ENCODE measurements around the gene EYS.

EYS gene

DNA sequence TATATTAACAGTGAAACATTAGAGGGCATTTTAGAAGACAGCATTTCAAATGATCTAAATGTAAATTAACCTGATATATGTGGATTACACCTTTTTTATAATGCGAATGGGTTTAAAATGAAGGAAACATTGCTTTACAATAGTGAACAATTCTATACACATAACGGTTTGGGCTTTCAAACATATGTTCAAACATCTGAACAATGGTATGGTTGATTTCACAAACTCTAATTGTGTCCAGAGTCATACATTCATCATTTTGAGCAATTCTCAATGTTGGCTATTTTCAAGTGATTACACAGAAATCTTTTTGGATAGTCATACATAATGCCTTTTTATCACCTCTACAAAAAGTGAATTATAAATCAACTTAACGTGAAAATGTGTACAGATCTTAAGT, 1493.3 kb downstream of the EYS start:
- no peak for DNase-seq

DNA sequence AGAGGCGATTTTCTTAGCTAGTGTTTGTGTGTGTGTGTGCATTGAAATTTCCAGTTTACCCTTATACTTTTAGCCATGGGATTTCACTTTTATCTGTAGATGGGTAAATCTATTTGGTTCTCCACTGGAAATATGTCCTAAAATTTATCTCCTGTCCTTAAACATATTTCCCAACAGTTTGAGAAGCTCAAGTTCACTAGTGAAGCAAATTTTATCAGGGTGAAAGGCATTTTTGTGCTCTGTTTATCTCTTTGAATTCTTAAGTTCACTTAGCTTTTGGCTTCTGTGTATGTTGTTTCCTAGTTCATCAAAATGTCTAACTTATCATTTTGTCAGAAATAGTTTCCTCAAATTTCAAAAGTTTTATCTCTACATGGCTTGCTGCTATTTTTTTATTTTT, 1509.8 kb downstream of the EYS start:
- no peak for DNase-seq

DNA sequence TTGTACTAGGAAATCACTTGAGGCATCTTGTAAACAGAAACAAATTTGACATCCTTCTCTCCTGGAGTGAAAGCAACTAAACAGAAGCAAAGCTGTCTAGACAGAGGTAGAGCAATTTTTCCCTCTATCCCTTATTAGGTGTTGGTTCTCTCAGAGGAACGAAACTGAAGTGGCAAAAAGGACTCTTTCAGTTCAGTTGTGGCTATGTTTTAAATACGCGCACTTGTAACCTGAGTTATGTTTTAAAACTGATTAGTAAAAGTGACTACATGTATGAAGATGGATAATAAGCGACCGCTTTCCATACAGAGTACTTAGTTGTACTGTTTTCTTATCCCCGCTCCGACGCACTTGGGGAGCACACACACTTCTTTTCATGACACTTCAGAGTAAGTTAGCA, 1520.4 kb downstream of the EYS start:
- no peak for DNase-seq

DNA sequence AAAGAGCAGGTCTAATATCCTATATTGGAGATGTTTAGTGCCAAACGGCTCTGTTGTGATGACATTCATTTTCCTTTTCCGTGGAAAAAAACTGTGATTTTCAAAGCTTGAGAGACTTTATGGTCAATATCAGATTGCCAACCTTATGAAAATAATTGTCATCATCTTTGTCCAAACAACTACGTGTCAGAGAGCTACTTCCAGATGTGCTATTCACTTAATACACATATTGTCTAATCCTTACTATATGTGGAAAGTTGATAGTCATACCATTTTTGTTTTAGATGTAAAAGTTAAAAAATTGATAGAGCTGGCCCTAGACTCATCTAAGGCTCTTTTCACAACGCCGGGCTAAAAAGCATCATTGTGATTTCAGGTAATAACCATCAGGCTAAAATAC, 1521.4 kb downstream of the EYS start:
- no peak for DNase-seq

DNA sequence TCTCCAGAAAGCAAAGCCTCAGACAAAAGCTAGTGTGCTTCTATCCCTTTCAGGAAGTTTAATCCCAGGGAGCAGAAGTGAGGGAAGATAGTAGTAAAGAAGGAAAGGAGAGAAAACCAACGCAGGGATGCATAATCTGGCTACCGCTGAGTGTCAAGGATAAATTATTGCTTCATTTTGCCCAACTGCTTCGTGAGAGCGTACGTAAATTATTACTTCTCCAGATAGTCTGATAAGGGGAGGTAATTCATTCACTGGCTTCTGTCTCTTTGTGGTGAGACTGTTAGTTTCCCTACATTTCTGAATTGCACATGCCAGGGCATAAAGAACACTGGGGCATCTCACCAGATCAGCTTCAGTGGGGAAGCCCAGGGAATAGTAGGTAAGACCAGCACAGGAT, 1531.7 kb downstream of the EYS start:
- no peak for DNase-seq

DNA sequence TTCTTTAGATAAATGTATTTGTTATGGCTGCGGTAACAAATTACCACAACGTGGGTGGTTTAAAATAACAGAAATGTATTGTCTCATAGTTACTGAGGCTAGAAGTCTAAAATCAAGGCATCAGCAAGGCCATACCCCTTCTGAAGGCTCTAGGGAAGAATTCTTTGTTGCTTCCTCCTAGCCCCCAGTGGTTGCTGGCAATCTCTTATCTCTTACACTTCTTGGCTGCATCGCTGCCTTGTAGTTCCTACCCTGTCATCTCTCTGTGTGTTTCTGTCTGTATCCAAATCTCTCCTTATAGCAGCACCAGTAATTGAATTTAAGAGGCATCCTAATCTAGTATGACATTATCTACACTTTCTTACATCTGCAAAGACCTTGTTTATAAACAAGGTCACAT, 1536.7 kb downstream of the EYS start:
- no peak for DNase-seq

DNA sequence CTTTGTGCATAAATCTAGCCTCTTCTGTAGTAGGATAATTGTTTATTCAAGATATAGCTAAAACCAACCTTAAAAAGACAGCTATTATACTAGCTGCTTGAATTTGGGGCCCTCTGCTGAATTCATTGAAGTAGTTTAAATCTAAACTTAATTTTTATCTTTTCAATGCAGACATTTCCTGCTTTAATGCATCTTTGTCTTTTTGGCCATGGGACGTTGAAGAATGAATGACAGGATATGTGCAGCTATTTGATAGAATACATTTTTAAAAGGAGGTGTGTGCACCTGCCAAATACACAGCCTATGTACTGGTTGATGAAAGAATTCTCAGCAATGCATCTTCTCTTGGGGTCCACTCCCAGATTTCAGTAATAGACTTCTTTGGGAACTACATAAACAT, 1546.5 kb downstream of the EYS start:
- DNase-seq = no peak

DNA sequence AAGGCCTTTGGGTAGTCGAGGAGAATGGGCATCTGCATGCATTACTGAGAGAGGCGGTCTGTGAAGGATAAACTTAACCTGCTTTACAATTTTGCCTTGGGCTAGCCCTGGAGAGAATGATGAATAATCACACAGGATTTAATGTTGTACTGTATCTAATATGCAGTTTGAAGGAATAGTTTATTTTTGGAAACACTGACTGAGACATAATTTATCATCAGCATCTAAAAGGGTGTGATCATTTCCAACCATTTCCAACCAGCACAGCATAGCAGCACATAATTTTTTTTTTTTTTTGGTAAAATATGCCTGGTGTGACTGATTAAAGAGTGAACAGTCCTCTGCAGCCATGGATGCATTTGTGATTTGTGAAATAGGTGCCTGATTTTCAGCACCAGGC, 1552.0 kb downstream of the EYS start:
- no peak for DNase-seq

DNA sequence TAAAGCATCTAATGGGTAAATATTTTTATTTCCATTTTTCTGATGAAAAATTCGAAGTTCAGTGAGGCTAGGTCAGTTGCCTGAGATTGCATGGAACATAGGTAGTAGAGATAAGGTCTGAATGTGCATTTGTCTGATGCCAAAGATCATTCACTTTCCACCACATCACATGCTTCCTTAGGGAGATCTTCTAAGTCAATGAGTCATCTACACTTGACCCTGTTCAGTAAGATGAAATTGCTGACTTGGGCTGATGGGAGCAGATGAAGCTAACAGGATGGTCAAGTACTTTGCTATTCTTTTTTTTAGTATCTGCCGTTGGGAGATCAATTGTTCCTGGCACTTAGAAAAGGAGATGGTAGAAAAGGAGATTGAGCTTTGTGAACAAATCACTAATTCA, 1560.2 kb downstream of the EYS start:
- no peak for DNase-seq

DNA sequence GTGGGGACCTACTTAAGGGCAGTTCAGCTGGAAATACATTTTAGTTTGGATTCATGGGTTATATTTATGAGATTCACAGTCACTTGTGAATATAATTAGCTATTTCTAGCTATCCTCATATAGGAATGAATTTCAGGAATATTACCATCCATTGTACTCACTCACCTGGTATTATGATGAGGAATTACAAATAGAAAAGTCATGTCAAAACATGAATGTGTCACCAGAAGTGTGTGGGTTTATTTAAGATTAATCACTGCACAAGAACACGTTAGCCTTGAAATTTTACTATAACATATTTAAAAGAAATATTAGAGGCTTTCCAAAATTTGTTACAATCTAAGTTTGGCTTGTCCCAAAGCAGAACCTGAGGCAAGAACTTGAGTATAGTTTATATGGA, 1560.9 kb downstream of the EYS start:
- no peak for DNase-seq

DNA sequence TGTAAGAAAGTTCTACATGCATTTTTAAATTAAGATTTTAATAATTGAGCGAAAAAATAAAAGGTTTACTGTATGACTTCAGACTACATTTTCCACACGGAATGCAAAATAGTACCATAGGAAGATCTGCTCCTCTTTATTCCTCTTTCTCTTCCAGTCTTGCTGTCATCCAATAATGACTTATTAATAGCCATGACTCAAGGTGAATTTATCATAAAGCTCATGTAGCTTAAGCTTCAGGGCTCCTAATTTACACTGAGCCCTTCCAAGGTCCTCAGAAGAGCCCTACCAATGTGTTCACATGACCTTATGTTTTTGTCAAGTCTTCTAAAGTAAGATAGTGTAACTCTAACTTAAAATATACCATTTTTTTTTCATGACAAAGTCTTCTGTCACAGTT, 1561.4 kb downstream of the EYS start:
- no peak for DNase-seq

DNA sequence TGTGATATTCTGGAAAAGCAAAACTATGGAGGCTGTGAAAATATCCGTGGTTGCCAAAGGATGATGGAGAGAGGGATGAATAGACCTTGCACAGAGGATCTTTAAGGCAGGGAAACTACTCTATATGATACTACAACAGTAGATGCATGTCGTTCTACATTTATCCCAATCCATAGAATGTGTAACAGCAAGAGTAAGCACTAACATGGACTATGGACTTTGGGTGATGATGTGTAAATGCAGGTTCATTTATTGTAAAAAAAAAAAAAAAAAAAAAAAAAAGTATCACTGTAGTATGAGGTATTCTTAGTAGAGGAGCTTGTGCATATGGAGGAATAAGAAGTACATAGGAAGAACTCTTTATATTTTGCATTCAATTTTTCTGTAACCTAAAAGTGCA, 1563.9 kb downstream of the EYS start:
- no peak for DNase-seq

DNA sequence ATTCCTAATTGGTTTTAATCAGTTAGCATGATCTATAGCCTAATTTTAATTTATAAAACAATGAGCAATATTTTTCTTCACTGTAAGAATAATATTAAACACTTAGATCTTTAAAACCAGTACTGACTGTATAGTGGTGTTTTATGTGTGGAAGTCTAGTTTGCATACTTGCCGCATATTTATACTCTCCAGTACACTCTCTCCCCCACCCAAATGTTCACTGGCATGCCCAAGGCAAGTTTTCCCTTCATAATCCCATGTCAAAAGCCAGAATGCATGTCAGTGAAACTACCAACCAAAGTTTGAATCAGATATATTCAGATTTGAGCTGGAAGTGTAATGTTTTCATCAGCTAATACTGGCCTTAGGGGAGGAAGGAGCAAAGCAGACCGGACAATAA, 1565.3 kb downstream of the EYS start:
- DNase-seq = no peak

DNA sequence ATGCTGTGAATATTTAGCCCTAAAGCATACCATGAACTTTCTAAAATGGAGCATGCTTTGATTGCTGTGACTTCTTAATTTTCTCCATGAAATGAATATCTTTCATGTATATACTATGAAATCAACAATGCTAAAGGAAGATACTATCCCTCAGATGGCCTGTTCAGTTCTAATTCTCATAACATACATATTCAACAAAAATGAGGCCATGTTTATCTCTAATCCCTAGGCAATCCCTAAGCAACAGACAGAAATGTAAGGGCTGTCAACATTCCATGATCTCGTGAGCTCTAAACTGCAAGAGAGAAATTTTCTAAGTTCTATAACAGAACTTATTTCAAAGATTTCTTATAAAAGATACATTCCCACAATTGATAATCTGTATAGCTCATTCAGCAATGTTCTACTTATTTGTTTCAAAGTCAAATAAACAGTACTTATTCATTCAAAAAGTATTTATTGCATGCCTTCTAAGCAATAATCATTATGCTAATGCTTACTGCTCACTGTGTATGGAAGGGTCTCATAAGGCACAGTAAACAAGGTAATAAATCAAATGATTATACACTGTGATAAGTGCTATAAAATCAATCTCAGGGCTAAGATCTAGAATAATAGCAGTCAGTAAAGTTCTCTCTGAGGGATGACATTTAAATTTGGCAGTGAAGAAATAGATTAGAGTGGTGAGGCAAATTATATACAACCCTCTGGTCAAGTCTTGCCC, 1578.6 kb downstream of the EYS start:
- DNase-seq = no peak

DNA sequence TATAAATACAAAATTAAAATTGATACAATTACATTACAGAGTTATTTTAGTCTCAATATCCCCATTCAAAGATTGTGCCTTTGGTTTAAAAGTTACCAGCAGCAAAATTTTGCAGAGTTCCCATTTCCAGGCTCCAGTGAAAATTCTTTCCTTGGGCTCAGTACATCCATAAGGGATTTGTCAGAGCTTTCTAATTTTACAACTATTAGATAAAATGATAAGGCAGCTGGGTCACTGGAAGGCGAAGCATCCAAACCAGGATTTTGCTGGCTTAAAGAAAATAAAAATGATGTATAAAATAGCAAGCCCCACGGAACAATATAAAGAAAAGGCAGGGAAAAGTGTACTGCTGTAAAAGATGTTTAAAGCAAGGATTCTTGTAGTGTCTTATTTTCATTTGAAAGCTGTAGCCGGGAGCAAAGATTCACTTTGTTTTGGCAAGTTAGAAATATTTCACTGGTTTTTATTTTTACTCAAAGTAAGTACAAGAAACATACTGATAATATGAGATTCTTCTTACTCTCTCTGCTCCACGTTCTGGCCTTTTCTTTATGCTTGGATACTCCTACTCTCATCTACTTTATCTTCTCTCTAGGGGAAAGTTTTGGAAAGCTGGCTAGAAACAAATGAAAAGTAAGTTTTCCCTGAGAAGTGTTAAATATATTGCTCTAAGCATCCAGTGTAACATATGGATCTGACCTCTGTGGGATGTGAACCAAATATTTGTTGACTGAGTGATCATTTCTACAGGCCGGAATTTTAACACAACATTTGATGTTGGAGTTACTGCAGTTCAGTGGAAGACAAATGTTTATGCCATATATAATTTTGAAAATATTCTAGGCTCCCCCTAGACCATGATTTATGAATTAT, 1583.0 kb downstream of the EYS start:
- DNase-seq = no peak

DNA sequence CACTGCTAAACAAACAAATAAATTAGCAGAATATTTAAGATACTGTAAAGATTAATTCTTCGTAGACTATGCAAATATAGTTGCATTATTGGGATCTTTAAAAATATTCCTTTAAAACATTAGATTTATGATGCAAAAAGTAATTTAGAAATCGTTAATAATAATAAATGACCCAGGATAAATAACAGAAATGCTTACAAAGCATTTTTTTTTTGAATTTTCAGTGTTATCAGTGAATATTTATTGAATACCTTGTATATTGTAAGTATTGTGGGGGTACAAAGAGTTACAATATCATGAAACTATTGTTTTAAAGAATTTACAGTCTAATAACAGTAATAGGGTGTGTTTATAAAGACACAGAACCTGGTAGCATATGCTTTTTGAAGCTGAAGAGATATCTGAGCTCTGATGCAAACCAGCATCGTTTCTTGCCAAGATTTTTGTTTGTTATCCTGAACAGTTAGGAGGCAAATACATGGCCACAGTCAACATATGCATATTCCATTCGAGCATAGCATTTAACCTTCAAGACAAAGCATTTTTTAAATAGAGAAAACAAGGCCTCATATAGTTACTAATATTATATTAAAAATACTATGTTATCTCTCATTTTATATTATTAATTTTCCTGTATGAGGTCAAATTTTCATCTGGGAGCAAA, 1584.2 kb downstream of the EYS start:
- DNase-seq = no peak

DNA sequence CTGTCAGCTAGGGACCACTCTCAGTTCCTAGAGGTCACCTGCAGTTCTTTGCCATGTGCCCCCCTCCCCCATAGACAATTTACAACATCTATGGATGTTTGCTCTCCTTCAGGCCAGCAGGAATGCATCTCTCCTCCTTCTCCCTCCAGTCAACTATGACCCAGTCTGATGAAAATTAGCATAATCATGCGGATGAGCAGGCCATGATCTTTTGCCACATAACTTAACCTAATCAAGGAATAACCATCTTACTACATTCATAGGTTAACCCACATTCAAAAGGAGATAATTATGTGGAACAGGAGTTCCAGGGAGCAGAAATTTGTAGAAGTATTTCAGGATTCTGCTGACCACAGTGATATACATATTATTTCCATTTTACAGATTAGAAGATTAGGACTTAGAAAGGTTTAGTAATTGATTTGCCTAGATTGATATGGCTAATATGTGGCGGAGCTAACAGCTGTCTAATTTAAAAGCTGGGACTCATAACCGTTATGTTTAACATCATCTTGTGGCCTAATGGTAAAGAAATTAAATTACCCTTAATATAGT, 1585.9 kb downstream of the EYS start:
- DNase-seq = no peak

DNA sequence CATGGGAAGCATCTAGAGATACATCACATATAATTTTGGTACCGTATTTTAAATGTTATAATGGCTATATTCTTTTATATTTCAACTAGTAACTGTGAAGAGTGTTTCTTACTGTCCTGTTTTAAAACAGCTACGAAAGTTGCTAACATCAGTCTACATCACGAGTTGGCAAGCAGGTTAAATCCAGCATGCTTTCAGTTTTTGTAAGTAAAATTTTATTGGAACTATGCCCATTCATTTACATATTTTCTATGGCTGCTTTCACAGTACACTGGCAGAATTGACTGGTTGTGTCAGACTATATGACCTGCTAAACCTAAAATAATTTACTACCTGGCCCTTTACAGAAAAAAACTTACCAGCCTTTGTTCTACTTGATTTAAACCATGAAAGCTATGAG, 1593.3 kb downstream of the EYS start:
- no peak for DNase-seq

DNA sequence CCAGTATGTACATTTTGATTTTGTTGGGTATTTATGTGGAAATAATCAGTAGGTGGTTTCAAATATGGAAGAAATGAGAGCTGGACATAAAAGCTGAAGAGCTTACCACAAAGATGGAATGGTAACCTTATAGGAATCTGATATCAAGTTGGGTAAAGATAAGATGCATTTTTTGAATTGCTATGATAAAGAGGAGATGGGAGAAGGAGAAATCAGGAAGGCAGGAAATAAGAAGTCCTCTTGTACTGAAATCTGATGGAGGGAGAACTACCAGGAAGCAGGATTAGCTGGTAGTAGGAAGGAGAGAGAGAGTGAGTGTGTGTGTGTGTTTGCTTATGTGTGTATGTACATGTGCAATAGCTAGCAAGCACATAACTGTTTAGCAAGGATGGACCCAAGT, 1603.0 kb downstream of the EYS start:
- DNase-seq = no peak

DNA sequence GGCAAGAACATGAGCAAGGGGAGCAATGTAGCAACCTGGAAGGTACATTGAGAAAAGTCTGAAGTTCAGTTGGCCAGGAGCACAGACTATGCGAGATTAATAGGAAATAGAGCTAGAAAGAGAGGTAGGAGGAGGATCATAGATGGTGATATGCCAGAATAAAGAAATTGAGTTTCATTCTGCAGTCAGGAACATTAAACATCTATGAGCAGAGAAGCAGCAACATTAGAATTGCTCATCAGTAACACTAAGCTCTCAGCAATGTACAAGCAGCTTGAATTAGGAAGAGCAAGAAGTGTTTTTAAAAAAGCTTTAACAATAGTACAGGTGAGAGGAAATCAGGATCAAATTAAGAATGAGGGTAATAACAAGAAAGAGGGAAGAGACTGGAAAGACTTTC, 1603.5 kb downstream of the EYS start:
- no peak for DNase-seq

DNA sequence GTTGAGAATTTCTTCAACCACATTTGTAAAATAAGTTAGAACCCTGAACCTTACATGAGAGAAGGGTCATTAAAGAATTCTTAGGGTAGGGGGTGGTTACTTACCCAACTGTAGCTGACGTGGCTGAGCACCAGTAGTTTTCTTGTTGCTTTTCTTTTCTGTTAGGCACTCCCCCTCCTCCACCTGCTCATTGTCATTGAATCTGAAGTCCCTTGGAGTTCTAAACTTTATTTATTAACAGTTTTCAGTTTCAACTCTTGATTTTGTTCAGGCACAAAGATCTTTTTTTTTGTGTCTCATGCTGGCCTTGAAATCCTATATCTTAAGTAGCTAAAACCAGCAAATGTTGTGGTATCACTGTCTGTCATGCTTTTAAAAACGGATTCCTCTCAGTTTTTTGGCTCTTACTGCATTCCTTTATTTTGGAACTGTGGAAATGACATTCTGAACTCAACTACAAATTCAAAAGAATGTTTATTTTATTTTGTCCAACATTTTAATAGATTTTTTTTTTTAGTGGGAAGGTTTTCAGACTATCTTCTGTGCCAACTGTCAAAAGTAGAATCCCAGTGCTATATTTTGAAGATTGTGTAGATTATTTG, 1606.2 kb downstream of the EYS start:
- no peak for DNase-seq

DNA sequence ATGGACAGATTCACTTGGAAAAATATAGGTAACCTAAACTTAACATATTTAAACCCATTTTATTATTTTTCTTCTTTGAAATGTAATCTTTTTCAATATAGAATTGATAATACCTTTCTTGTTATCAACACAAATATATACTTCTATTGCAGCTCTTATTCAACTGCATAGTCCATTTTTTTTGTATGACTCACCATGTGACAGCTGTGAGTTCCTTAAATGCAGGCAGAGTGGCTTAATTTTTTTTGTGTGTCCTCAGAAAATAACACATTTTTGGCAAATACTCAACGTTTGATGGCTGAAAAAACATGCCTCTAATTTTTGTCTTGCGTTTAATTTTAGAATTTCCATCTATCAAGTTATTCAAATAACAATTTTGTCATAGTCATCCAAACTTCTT, 1616.7 kb downstream of the EYS start:
- DNase-seq = no peak

DNA sequence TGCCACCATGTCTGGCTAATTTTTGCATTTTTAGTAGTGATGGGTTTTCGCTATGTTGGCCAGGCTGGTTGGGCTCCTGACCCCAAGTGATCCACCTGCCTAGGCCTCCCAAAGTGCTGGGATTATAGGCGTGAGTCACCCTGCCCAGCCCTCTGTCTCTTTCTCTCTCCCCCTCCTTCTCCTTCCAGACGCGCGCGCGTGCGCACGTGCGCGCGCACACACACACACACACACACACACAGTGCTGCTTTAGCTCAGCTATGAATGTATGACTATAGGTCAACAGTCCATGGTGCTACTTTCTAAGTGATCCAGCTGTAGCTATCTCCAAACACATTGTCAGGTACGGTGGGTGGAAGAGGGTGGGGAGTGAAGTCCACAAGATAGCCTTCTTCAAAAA, 1621.9 kb downstream of the EYS start:
- no peak for DNase-seq

All from activated CD4-positive, alpha-beta T cell treated with anti-CD3 and anti-CD28 coated beads for 1 hour (primary cell).